Sigmoid colon (tissue), 7 donors: Measurements from ENCODE around the gene GEMIN5. TPM values are rescaled to one million over a fixed set of nuclear protein-coding genes. Genes with fewer than 3 reads are reported as not detected.

Experiments
- DNase-seq: peaks from one replicate; pipeline ENCODE4 v3.0.0-alpha.2; 2019
- H3K27ac ChIP-seq, 4 donors: fragments of 200-600 bp; sonication (generic); one replicate each; pipeline ENCODE4 v1.5.1; 2016 to 2019; ENCODE audit warnings: mild to moderate bottlenecking in 1 of 4
- H3K27me3 ChIP-seq, 3 donors: fragments of 200-600 bp; sonication (generic); one replicate each; pipeline ENCODE4 v1.5.1; 2019; ENCODE audit warnings: mild to moderate bottlenecking in 1 of 3
- H3K36me3 ChIP-seq, 4 donors: fragments of 200-600 bp; sonication (generic); one replicate each; pipeline ENCODE4 v1.5.1; 2016 to 2019
- H3K4me1 ChIP-seq, 4 donors: fragments of 200-600 bp; sonication (generic); one replicate each; pipeline ENCODE4 v1.5.1; 2017 to 2019
- H3K4me3 ChIP-seq, 4 donors: fragments of 200-600 bp; sonication (generic); one replicate each; pipeline ENCODE4 v1.5.1; 2017 to 2019; ENCODE audit warnings: mild to moderate bottlenecking in 2 of 4, moderate library complexity in 1 of 4
- H3K9me3 ChIP-seq, 4 donors: fragments of 200-600 bp in 3 of 4; sonication (generic) in 3 of 4; one replicate each; pipeline versions ENCODE4 v1.5.1 to v1.6.1; 2013 to 2019
- EP300 ChIP-seq, 4 donors: sonication (generic); formaldehyde crosslinking; IDR thresholded peaks; one replicate each; pipeline ENCODE4 v1.6.1; 2017; ENCODE audit warnings: antibody characterized with exemption in 4 of 4
- POLR2A ChIP-seq, 2 donors: fragments of 450-650 bp; IDR thresholded peaks; one replicate each; pipeline ENCODE4 v1.6.1; 2016; ENCODE audit warnings: antibody characterized with exemption in 2 of 2, mild to moderate bottlenecking in 2 of 2, moderate library complexity in 2 of 2
- POLR2AphosphoS5 ChIP-seq, 4 donors: sonication (generic); formaldehyde crosslinking; IDR thresholded peaks; one replicate each; pipeline ENCODE4 v1.6.1; 2017; ENCODE audit warnings: antibody characterized with exemption in 4 of 4
- WGBS, 2 donors: extraction: QIAGEN DNeasy Blood & Tissue Kit; methylation state at CpG; one replicate each; pipeline ENCODE4 v1.1.7; 2013; 5-methylcytosine and 5-hydroxymethylcytosine counted together
- intact Hi-C: fragments of 100-400 bp; cut with DNase I; formaldehyde crosslinking; loops from one replicate; pipeline ENCODE4 v1.15.1; 2023
- polyA plus RNA-seq, 3 donors: library from polyadenylated mRNA; stranded (reverse); fragments of 200-250 nt; gene quantifications; one replicate each; pipeline ENCODE4 v1.2.3, GENCODE V29; 2013
- total RNA-seq, 4 donors: library from RNA; depleted of rRNA; stranded (reverse); fragments of >200 nt; gene quantifications; one replicate each; pipeline ENCODE4 v1.1.0, GENCODE V29; 2016
- TF ChIP-seq, protein P1 (sequence below), 4 experiments: fragments of 450-650 bp in 3 of 4; fragments of 200-600 bp in 1 of 4; IDR thresholded peaks; one replicate each; pipeline ENCODE4 v1.5.1; 2016 to 2019; ENCODE audit warnings: antibody characterized with exemption in 4 of 4, mild to moderate bottlenecking in 3 of 4, moderate library complexity in 2 of 4
- donor health status: healthy with polysubstance abuse.
- donor health status: Bipolar disorder and iron deficiency.
- donor health status: healthy.

GEMIN5 gene
- total and polyA plus RNA-seq, 7 donors: 0.92 to 15.2 (median 12.2) TPM

GRCh38 chr5:154873791-154874331 lies 64.2 kb downstream of the GEMIN5 start:
- no peak overlapping the region for H3K4me3 ChIP-seq
- H3K4me1 ChIP-seq: peaks cover 0 to under 1% (median 0%) of the 10 kb centered on the region in 4 donors
- intact Hi-C loops: no loop called here
- 39 to 77% methylated on average over 5 of the region's 5 CpGs for WGBS, 2 donors
- no peak for DNase-seq
- no peaks in the 10 kb centered on the region for H3K27me3 ChIP-seq
- peaks cover 40 to 79% (median 52%) of the 10 kb centered on the region in 4 donors for H3K36me3 ChIP-seq
- TF ChIP-seq POLR2A (IDR thresholded peaks at IDR 0.05) (no peak), POLR2AphosphoS5 (IDR thresholded peaks at IDR 0.05) (no peak), EP300 (IDR thresholded peaks at IDR 0.05) (no peak)
- TF ChIP-seq, protein P1, sequence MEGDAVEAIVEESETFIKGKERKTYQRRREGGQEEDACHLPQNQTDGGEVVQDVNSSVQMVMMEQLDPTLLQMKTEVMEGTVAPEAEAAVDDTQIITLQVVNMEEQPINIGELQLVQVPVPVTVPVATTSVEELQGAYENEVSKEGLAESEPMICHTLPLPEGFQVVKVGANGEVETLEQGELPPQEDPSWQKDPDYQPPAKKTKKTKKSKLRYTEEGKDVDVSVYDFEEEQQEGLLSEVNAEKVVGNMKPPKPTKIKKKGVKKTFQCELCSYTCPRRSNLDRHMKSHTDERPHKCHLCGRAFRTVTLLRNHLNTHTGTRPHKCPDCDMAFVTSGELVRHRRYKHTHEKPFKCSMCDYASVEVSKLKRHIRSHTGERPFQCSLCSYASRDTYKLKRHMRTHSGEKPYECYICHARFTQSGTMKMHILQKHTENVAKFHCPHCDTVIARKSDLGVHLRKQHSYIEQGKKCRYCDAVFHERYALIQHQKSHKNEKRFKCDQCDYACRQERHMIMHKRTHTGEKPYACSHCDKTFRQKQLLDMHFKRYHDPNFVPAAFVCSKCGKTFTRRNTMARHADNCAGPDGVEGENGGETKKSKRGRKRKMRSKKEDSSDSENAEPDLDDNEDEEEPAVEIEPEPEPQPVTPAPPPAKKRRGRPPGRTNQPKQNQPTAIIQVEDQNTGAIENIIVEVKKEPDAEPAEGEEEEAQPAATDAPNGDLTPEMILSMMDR (IDR thresholded peaks at IDR 0.05): no peak
- peak overlapping the region in 2 of 4 donors; percentile 28 to 65 for H3K27ac ChIP-seq
- H3K9me3 ChIP-seq: peaks cover 0 to 2% (median 2%) of the 10 kb centered on the region in 4 donors

DNA sequence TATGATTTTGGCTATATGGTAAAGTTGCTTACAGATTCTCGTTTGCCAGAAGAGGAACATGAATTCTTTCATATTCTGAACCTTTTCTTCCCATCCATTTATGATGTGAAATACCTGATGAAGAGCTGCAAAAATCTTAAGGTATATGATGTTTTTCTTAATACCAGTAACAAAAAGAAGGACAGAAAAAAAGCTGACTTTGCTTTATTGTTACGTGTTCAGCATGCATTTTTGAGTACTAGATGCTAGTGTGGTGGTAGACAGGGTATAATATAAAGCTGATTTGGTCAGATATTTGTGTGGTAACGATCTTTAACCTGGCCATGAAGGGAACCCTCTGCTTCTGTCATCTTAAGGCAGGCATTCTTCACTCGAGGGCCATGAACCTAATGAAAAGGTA lies 66.3 kb downstream of the GEMIN5 start:
- intact Hi-C loops: no loop called here
- no peaks in the 10 kb centered on the region for H3K27me3 ChIP-seq
- 86 to 92% methylated on average over 4 of the region's 4 CpGs for WGBS, 2 donors
- no peak for DNase-seq
- TF ChIP-seq EP300 (IDR thresholded peaks at IDR 0.05) (no peak), POLR2AphosphoS5 (IDR thresholded peaks at IDR 0.05) (no peak), POLR2A (IDR thresholded peaks at IDR 0.05) (no peak)
- TF ChIP-seq, protein P1 (IDR thresholded peaks at IDR 0.05): no peak
- H3K36me3 ChIP-seq: peaks cover 40 to 85% (median 50%) of the 10 kb centered on the region in 4 donors
- no peaks in the 10 kb centered on the region for H3K9me3 ChIP-seq
- no peak overlapping the region for H3K4me3 ChIP-seq
- H3K27ac ChIP-seq: no peak overlapping the region
- peaks cover 0 to 5% (median 2%) of the 10 kb centered on the region in 4 donors for H3K4me1 ChIP-seq

DNA sequence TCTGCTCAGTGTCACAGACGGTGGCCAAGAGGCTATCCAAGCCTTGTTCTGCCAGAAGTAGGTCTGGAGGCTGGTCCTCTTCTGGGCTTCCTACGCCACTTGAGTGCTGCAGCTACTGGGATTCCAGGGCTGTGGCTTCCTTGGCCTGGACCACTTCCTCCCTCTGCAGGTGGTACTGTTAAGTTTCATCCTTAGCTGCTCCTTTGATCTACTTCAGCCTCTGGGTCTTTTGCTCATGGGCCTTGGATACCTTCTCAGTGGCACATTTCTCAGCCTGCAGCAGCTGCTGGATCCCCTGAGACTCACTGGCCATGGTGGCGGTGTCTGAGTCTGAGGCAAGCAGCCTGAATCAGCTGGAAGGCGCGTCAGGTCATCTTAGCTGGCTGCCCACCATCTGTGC lies 69.3 kb downstream of the GEMIN5 start:
- Histone ChIP-seq H3K27me3 (no peaks in the 10 kb centered on the region), H3K4me3 (no peak overlapping the region), H3K27ac (peak overlapping the region in 2 of 4 donors; percentile 40 to 42), H3K4me1 (peaks cover 0 to 9% (median 2%) of the 10 kb centered on the region in 4 donors), H3K36me3 (peaks cover 29 to 84% (median 31%) of the 10 kb centered on the region in 4 donors), H3K9me3 (no peaks in the 10 kb centered on the region)
- 92% methylated on average over 5 of the region's 5 CpGs for WGBS, 2 donors
- TF ChIP-seq, protein P1 (IDR thresholded peaks at IDR 0.05): peak in 1 of 4 experiments; percentile 12
- TF ChIP-seq EP300 (IDR thresholded peaks at IDR 0.05) (no peak), POLR2AphosphoS5 (IDR thresholded peaks at IDR 0.05) (peak in 1 of 4 donors; percentile 18)
- intact Hi-C loops: no loop called here
- no peak for DNase-seq

DNA sequence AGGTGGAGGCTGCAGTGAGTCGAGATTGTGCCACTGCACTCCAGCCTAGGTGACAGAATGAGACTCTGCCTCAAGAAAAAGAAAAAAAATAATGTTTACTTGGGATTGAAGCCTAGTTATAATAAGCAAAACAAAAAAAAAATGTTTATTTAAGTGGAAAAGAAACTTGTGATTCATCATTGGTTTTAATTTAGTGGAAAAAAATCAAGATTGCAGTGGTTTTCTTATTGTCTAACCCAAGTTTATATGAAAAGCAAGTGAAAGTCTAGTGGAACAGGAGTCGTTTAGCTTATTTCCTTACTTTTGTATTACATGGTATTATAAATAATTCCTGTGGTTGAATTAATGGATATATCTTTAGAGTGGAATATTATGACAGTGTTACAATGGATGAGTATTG lies 71.2 kb downstream of the GEMIN5 start:
- Histone ChIP-seq H3K9me3 (no peaks in the 10 kb centered on the region), H3K27me3 (no peaks in the 10 kb centered on the region), H3K27ac (no peak overlapping the region), H3K4me3 (no peak overlapping the region), H3K4me1 (peaks cover 0 to 25% (median 12%) of the 10 kb centered on the region in 4 donors), H3K36me3 (peaks cover 14 to 72% (median 18%) of the 10 kb centered on the region in 4 donors)
- intact Hi-C loops: no loop called here
- no peak for TF ChIP-seq POLR2A (IDR thresholded peaks at IDR 0.05)
- TF ChIP-seq EP300 (IDR thresholded peaks at IDR 0.05): no peak
- TF ChIP-seq POLR2AphosphoS5 (IDR thresholded peaks at IDR 0.05): no peak
- TF ChIP-seq, protein P1 (IDR thresholded peaks at IDR 0.05): no peak
- DNase-seq: no peak
- WGBS, 2 donors: 71 to 85% methylated on average over 2 of the region's 2 CpGs
